ENCODE data around the gene CDCP2.
"Not testable (repeated sequence)": the region's sequence is repeated elsewhere in the genome, so short reads cannot be mapped to it uniquely, and the experiment has no call there.

Gene CDCP2

GRCh38 chr1:54167422-54168139 lies 14.8 kb upstream of the CDCP2 start:
- DNase-seq = no peak

- DNase-seq = not testable (repeated sequence)
Measured at GRCh38 chr1:54166357-54166756, 13.6 kb upstream of the CDCP2 start.

- no peak for DNase-seq
Measured at GRCh38 chr1:54165146-54165545, 12.3 kb upstream of the CDCP2 start.

- DNase-seq = no peak
Measured at GRCh38 chr1:54163573-54163972, 10.8 kb upstream of the CDCP2 start.

- DNase-seq = no peak
Measured at GRCh38 chr1:54163051-54163450, 10.3 kb upstream of the CDCP2 start.

GRCh38 chr1:54161495-54162168 lies 8.8 kb upstream of the CDCP2 start:
- no peak for DNase-seq

- DNase-seq = no peak
Measured at GRCh38 chr1:54160351-54160750, 7.6 kb upstream of the CDCP2 start.

- no peak for DNase-seq
Measured at GRCh38 chr1:54159733-54160316, 7.0 kb upstream of the CDCP2 start.

- DNase-seq = no peak
Measured at GRCh38 chr1:54158071-54158470, 5.3 kb upstream of the CDCP2 start.

- DNase-seq = no peak
Measured at GRCh38 chr1:54157401-54157800, 4.6 kb upstream of the CDCP2 start.

- no peak for DNase-seq
Measured at GRCh38 chr1:54156986-54157385, 4.2 kb upstream of the CDCP2 start.

- DNase-seq = no peak
Measured at GRCh38 chr1:54156201-54156600, 3.4 kb upstream of the CDCP2 start.

GRCh38 chr1:54153535-54154439 lies 987 bp upstream of the CDCP2 start:
- DNase-seq = no peak

GRCh38 chr1:54151013-54151412 lies 1.8 kb downstream of the CDCP2 start:
- DNase-seq = no peak

- DNase-seq = no peak
Measured at GRCh38 chr1:54149734-54150133, 3.1 kb downstream of the CDCP2 start.

- no peak for DNase-seq
Measured at GRCh38 chr1:54144366-54144765, 8.4 kb downstream of the CDCP2 start.

- no peak for DNase-seq
Measured at GRCh38 chr1:54142146-54142900, 10.5 kb downstream of the CDCP2 start.

GRCh38 chr1:54139711-54140110 lies 13.1 kb downstream of the CDCP2 start:
- DNase-seq = no peak

- DNase-seq = no peak
Measured at GRCh38 chr1:54138994-54139393, 13.8 kb downstream of the CDCP2 start.

GRCh38 chr1:54137534-54138061 lies 15.2 kb downstream of the CDCP2 start:
- DNase-seq = no peak

GRCh38 chr1:54136963-54137533 lies 15.8 kb downstream of the CDCP2 start:
- no peak for DNase-seq
